HepG2 (cell line): Measurements from ENCODE around the gene LAMB2. TPM values are rescaled to one million over a fixed set of nuclear protein-coding genes. Genes with fewer than 3 reads are reported as not detected.
A peak's percentile ranks its signal among the peaks of the same experiment; 100 is the strongest.

Source experiments
- ATF7-NPFF ChIP-seq: sonication (generic); formaldehyde crosslinking; IDR thresholded peaks from 2 replicates; pipeline ENCODE4 v1.8.1; 2023; ENCODE audit warnings: mild to moderate bottlenecking, low read depth, missing genetic modification reagents, moderate library complexity
- CEBPB ChIP-seq: IDR thresholded peaks from 2 replicates; pipeline ENCODE4 v1.6.1; 2011; ENCODE audit warnings: low read depth, low read length, improper control_type of control experiment, borderline replicate concordance
- HNRNPLL ChIP-seq: fragments of 200-400 bp; formaldehyde crosslinking; IDR thresholded peaks from 2 replicates; pipeline ENCODE4 v1.6.1; 2017; ENCODE audit warnings: mild to moderate bottlenecking, low read depth, low read length; ENCODE audit not compliant: poor library complexity, severe bottlenecking
- IRF2 ChIP-seq: IDR thresholded peaks from 2 replicates; pipeline ENCODE4 v1.6.1; 2018; ENCODE audit warnings: missing genetic modification reagents, missing compliant biosample characterization
- KAT8 ChIP-seq: IDR thresholded peaks from 2 replicates; pipeline ENCODE4 v1.6.1; 2016; ENCODE audit warnings: missing genetic modification reagents, missing compliant biosample characterization
- RBM22 ChIP-seq: fragments of 200-400 bp; formaldehyde crosslinking; optimal IDR thresholded peaks from 2 replicates; pipeline ENCODE3; 2017; ENCODE audit warnings: mild to moderate bottlenecking, low read length, moderate library complexity
- REPIN1 ChIP-seq: sonication (generic); formaldehyde crosslinking; IDR thresholded peaks from 2 replicates; pipeline ENCODE4 v1.8.0; 2022; ENCODE audit warnings: missing genetic modification reagents, low read depth, mild to moderate bottlenecking, borderline replicate concordance
- ZIK1 ChIP-seq: sonication (generic); formaldehyde crosslinking; IDR thresholded peaks from 2 replicates; pipeline ENCODE4 v1.5.0; 2020; ENCODE audit warnings: mild to moderate bottlenecking, low read depth, missing genetic modification reagents, borderline replicate concordance
- ZNF121 ChIP-seq: sonication (generic); formaldehyde crosslinking; IDR thresholded peaks from 2 replicates; pipeline ENCODE4 v1.5.0; 2020; ENCODE audit warnings: mild to moderate bottlenecking, missing genetic modification reagents
- ZNF17 ChIP-seq: sonication (generic); formaldehyde crosslinking; IDR thresholded peaks from 2 replicates; pipeline ENCODE4 v1.5.0; 2020; ENCODE audit warnings: mild to moderate bottlenecking, missing genetic modification reagents
- ZNF598 ChIP-seq: sonication (generic); formaldehyde crosslinking; IDR thresholded peaks from 2 replicates; pipeline ENCODE4 v1.5.1; 2020; ENCODE audit warnings: mild to moderate bottlenecking, missing genetic modification reagents, borderline replicate concordance
- ZNF607 ChIP-seq: sonication (generic); formaldehyde crosslinking; IDR thresholded peaks from 2 replicates; pipeline ENCODE4 v1.5.1; 2020; ENCODE audit warnings: missing genetic modification reagents, mild to moderate bottlenecking, borderline replicate concordance
- ZSCAN21 ChIP-seq: sonication (generic); formaldehyde crosslinking; IDR thresholded peaks from 2 replicates; pipeline ENCODE4 v1.8.0; 2022; ENCODE audit warnings: mild to moderate bottlenecking, missing genetic modification reagents, moderate library complexity, borderline replicate concordance
- ZZZ3 ChIP-seq: sonication (generic); formaldehyde crosslinking; IDR thresholded peaks from 2 replicates; pipeline ENCODE4 v1.4.0; 2020; ENCODE audit warnings: missing genetic modification reagents, mild to moderate bottlenecking, borderline replicate concordance
- polyA plus RNA-seq, 8 experiments: library from polyadenylated mRNA; depleted of rRNA in 3 of 8; stranded (reverse) in 7 of 8; unstranded in 1 of 8; fragments of >200 nt; fragmentation: Illumina TruSeq in 4 of 8; extraction: Trizol in 4 of 8; gene quantifications; 2 replicates each; pipeline versions ENCODE4 v1.2.1 to v1.2.3, GENCODE V29; 2011 to 2016; ENCODE audit warnings: low read depth in 4 of 8, missing spikeins in 1 of 8, mixed read lengths in 1 of 8; ENCODE audit not compliant: insufficient read depth in 1 of 8
- total RNA-seq, 5 experiments: library from RNA; depleted of rRNA; stranded (reverse); fragments of >200 nt; fragmentation: Illumina TruSeq; extraction: Trizol; gene quantifications; 2 replicates each; pipeline ENCODE4 v1.2.3, GENCODE V29; 2016; ENCODE audit warnings: low read depth in 1 of 5
- TF ChIP-seq, protein P1 (sequence below): sonication (generic); formaldehyde crosslinking; IDR thresholded peaks from 2 replicates; pipeline ENCODE4 v1.4.0; 2020; ENCODE audit warnings: missing genetic modification reagents, borderline replicate concordance
- TF ChIP-seq, protein P2 (sequence below): sonication (generic); formaldehyde crosslinking; IDR thresholded peaks from 2 replicates; pipeline ENCODE4 v1.5.0; 2020; ENCODE audit warnings: mild to moderate bottlenecking, low read depth, missing genetic modification reagents, borderline replicate concordance
- TF ChIP-seq, protein P3 (sequence below): sonication (generic); formaldehyde crosslinking; conservative IDR thresholded peaks from 2 replicates; pipeline ENCODE4 v1.4.0; 2020; ENCODE audit warnings: missing genetic modification reagents
- TF ChIP-seq, protein P4 (sequence below): IDR thresholded peaks from 2 replicates; pipeline ENCODE4 v1.6.1; 2016; ENCODE audit warnings: low read depth
- TF ChIP-seq, protein P5 (sequence below): sonication (generic); formaldehyde crosslinking; IDR thresholded peaks from 2 replicates; pipeline ENCODE4 v1.4.0; 2020; ENCODE audit warnings: missing genetic modification reagents

LAMB2 gene
- total and polyA plus RNA-seq, 2 of the 13 experiments (the other 11 are each of a cell fraction or from before 2014, with no cell fraction given), result 208 to 443 TPM

DNA sequence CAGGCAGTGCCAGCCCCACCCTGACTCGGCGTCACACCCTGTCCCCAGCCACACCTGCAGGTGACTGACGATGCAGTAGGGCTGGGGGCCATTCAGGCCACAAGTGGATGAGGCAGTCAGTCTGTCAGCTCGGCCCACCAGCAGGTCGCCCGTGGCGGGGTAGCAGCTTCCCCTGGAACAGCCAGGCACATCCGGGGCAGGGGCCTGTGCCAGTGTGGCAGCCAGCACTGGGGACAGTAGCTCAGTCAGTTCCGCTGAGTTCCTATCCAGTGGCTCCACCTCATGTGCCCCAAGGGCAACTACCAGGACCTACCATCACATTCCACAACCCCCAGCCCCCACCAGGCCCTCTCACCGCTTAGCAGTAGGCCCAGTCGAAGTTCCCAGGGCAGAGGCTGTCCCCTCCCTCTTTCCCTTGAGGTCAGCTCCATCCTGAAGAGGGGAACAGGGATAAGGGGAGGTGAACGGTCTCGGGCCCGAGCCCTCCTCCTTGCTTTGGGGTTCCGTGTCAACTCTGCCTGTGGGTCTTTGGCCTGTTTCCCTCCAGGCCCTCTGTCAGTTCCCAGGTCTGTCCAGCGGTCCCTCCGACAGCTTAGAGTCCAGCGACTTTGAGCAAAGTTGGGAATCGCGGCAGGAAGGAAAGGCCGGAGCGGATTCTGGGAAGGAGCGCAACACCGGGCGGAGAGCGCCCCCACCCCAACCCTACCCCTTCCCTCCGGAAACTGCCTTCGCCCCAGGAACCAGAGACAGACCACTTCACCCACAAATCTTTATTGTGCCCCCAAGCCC, at the start of gene LAMB2 (continued):
- TF ChIP-seq, protein P1, sequence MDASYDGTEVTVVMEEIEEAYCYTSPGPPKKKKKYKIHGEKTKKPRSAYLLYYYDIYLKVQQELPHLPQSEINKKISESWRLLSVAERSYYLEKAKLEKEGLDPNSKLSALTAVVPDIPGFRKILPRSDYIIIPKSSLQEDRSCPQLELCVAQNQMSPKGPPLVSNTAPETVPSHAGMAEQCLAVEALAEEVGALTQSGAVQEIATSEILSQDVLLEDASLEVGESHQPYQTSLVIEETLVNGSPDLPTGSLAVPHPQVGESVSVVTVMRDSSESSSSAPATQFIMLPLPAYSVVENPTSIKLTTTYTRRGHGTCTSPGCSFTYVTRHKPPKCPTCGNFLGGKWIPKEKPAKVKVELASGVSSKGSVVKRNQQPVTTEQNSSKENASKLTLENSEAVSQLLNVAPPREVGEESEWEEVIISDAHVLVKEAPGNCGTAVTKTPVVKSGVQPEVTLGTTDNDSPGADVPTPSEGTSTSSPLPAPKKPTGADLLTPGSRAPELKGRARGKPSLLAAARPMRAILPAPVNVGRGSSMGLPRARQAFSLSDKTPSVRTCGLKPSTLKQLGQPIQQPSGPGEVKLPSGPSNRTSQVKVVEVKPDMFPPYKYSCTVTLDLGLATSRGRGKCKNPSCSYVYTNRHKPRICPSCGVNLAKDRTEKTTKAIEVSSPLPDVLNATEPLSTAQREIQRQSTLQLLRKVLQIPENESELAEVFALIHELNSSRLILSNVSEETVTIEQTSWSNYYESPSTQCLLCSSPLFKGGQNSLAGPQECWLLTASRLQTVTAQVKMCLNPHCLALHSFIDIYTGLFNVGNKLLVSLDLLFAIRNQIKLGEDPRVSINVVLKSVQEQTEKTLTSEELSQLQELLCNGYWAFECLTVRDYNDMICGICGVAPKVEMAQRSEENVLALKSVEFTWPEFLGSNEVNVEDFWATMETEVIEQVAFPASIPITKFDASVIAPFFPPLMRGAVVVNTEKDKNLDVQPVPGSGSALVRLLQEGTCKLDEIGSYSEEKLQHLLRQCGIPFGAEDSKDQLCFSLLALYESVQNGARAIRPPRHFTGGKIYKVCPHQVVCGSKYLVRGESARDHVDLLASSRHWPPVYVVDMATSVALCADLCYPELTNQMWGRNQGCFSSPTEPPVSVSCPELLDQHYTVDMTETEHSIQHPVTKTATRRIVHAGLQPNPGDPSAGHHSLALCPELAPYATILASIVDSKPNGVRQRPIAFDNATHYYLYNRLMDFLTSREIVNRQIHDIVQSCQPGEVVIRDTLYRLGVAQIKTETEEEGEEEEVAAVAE (CRISPR knock-in tag), result no peak
- TF ChIP-seq KAT8 (CRISPR knock-in tag), result no peak; the same call in 1 of the 2 replicates
- TF ChIP-seq ZNF121, result 0 out of 2 replicates have a peak, but pooled peaks have one; percentile 21
- TF ChIP-seq IRF2 (CRISPR knock-in tag), result peak; percentile 20; the same call in 1 of the 2 replicates
- TF ChIP-seq, protein P2, sequence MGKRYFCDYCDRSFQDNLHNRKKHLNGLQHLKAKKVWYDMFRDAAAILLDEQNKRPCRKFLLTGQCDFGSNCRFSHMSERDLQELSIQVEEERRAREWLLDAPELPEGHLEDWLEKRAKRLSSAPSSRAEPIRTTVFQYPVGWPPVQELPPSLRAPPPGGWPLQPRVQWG (CRISPR knock-in tag), result no peak
- TF ChIP-seq CEBPB, result no peak
- no peak for TF ChIP-seq ZSCAN21 (CRISPR knock-in tag)
- peak; percentile 63; the same call in 1 of the 2 replicates for TF ChIP-seq REPIN1 (CRISPR knock-in tag)
- TF ChIP-seq, protein P3, sequence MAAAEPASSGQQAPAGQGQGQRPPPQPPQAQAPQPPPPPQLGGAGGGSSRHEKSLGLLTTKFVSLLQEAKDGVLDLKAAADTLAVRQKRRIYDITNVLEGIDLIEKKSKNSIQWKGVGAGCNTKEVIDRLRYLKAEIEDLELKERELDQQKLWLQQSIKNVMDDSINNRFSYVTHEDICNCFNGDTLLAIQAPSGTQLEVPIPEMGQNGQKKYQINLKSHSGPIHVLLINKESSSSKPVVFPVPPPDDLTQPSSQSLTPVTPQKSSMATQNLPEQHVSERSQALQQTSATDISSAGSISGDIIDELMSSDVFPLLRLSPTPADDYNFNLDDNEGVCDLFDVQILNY, result no peak
- TF ChIP-seq ZNF17 (CRISPR knock-in tag), result no peak
- TF ChIP-seq ATF7-NPFF (CRISPR knock-in tag), result 0 out of 2 replicates have a peak, but pooled peaks have one; percentile 44
- no peak for TF ChIP-seq ZIK1 (CRISPR knock-in tag)
- TF ChIP-seq ZNF598, result peak; percentile 3; the same call in 1 of the 2 replicates
- no peak for TF ChIP-seq ZNF607 (CRISPR knock-in tag)
- TF ChIP-seq, protein P4, sequence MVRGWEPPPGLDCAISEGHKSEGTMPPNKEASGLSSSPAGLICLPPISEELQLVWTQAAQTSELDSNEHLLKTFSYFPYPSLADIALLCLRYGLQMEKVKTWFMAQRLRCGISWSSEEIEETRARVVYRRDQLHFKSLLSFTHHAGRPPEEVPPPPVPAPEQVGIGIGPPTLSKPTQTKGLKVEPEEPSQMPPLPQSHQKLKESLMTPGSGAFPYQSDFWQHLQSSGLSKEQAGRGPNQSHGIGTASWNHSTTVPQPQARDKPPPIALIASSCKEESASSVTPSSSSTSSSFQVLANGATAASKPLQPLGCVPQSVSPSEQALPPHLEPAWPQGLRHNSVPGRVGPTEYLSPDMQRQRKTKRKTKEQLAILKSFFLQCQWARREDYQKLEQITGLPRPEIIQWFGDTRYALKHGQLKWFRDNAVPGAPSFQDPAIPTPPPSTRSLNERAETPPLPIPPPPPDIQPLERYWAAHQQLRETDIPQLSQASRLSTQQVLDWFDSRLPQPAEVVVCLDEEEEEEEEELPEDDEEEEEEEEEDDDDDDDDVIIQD (CRISPR knock-in tag), result 0 out of 2 replicates have a peak, but pooled peaks have one; percentile 8
- no peak; the same call in 1 of the 2 replicates for TF ChIP-seq ZZZ3
- peak; percentile 46 for TF ChIP-seq HNRNPLL
- no peak for TF ChIP-seq RBM22
- TF ChIP-seq, protein P5, sequence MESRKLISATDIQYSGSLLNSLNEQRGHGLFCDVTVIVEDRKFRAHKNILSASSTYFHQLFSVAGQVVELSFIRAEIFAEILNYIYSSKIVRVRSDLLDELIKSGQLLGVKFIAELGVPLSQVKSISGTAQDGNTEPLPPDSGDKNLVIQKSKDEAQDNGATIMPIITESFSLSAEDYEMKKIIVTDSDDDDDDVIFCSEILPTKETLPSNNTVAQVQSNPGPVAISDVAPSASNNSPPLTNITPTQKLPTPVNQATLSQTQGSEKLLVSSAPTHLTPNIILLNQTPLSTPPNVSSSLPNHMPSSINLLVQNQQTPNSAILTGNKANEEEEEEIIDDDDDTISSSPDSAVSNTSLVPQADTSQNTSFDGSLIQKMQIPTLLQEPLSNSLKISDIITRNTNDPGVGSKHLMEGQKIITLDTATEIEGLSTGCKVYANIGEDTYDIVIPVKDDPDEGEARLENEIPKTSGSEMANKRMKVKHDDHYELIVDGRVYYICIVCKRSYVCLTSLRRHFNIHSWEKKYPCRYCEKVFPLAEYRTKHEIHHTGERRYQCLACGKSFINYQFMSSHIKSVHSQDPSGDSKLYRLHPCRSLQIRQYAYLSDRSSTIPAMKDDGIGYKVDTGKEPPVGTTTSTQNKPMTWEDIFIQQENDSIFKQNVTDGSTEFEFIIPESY (CRISPR knock-in tag), result no peak
